CD4-positive, alpha-beta T cell treated with Interleukin-4 for 1 hour (primary cell): ENCODE data around the gene ACVR2B.

ENCODE experiments used
- DNase-seq, 2 donors: peaks; one replicate each; pipeline ENCODE4 v3.0.0-alpha.2; 2020 to 2022

The ACVR2B gene

GRCh38 chr3:38458796-38459498 is 5.3 kb downstream of the ACVR2B start:
- no peak for DNase-seq

GRCh38 chr3:38459499-38460048 is 5.9 kb downstream of the ACVR2B start:
- DNase-seq: no peak

- DNase-seq: no peak
Measured at GRCh38 chr3:38460377-38461270, 6.9 kb downstream of the ACVR2B start.

GRCh38 chr3:38465588-38466154 is 12.0 kb downstream of the ACVR2B start:
- DNase-seq: no peak

- DNase-seq: no peak
Measured at GRCh38 chr3:38468765-38469164, 15.1 kb downstream of the ACVR2B start.

- DNase-seq: no peak
Measured at GRCh38 chr3:38469852-38470251, 16.2 kb downstream of the ACVR2B start.

GRCh38 chr3:38471260-38471857 is 17.7 kb downstream of the ACVR2B start:
- DNase-seq: no peak

- DNase-seq: no peak
Measured at GRCh38 chr3:38472342-38472741, 18.7 kb downstream of the ACVR2B start.

- DNase-seq: no peak
Measured at GRCh38 chr3:38473229-38473628, 19.5 kb downstream of the ACVR2B start.

GRCh38 chr3:38474928-38475605 is 21.4 kb downstream of the ACVR2B start:
- DNase-seq: no peak

GRCh38 chr3:38475716-38476115 is 22.0 kb downstream of the ACVR2B start:
- no peak for DNase-seq

- DNase-seq: no peak
Measured at GRCh38 chr3:38476157-38476756, 22.6 kb downstream of the ACVR2B start.

GRCh38 chr3:38477057-38477820 is 23.5 kb downstream of the ACVR2B start:
- DNase-seq: no peak

- no peak for DNase-seq
Measured at GRCh38 chr3:38477839-38478450, 24.3 kb downstream of the ACVR2B start.

GRCh38 chr3:38478901-38479300 is 25.2 kb downstream of the ACVR2B start:
- DNase-seq: no peak

- DNase-seq: peak; percentile 53 to 59
Measured at GRCh38 chr3:38479431-38480092, 25.9 kb downstream of the ACVR2B start.

GRCh38 chr3:38480093-38480445 is 26.4 kb downstream of the ACVR2B start:
- no peak for DNase-seq

GRCh38 chr3:38480930-38481329 is 27.2 kb downstream of the ACVR2B start:
- DNase-seq: no peak

- no peak for DNase-seq
Measured at GRCh38 chr3:38482951-38483350, 29.3 kb downstream of the ACVR2B start.

- DNase-seq: no peak
Measured at GRCh38 chr3:38487323-38487722, 33.6 kb downstream of the ACVR2B start.
